Measurements from ENCODE around the gene ZIC3.

Gene ZIC3

GRCh38 chrX:137575596-137576255 is 9.8 kb downstream of the ZIC3 start:
- no peak overlapping the region for H3K27ac ChIP-seq
- TF ChIP-seq, protein P1, sequence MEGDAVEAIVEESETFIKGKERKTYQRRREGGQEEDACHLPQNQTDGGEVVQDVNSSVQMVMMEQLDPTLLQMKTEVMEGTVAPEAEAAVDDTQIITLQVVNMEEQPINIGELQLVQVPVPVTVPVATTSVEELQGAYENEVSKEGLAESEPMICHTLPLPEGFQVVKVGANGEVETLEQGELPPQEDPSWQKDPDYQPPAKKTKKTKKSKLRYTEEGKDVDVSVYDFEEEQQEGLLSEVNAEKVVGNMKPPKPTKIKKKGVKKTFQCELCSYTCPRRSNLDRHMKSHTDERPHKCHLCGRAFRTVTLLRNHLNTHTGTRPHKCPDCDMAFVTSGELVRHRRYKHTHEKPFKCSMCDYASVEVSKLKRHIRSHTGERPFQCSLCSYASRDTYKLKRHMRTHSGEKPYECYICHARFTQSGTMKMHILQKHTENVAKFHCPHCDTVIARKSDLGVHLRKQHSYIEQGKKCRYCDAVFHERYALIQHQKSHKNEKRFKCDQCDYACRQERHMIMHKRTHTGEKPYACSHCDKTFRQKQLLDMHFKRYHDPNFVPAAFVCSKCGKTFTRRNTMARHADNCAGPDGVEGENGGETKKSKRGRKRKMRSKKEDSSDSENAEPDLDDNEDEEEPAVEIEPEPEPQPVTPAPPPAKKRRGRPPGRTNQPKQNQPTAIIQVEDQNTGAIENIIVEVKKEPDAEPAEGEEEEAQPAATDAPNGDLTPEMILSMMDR (conservative IDR thresholded peaks at IDR 0.05): no peak

GRCh38 chrX:137587151-137587550 is 21.2 kb downstream of the ZIC3 start:
- no peak overlapping the region for H3K27ac ChIP-seq
- TF ChIP-seq, protein P1 (conservative IDR thresholded peaks at IDR 0.05): no peak

DNA sequence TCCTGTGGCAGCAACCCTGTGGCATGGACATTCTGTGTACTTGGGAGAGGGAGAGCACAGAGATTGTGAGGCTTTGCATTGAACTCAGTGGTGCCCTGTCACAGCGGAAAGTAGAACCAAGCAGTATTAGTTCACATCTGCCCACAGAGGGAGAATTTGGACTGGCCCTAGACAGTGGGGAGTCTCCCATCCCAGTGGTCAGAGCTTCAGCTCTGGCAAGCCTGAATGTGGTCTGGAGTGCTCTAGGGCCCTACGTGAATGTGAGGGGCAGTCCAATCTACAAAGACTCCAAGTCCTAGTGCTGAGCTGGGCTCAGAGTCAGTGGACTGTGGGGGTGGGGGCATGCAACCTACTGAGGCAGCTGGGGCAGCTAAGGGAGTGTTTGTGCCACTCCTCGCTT is 34.8 kb downstream of the ZIC3 start:
- TF ChIP-seq, protein P1 (conservative IDR thresholded peaks at IDR 0.05): no peak
- H3K27ac ChIP-seq: no peak overlapping the region
